Measurements from ENCODE around the gene MELTF. TPM values are rescaled to one million over a fixed set of nuclear protein-coding genes. Genes with fewer than 3 reads are reported as not detected.
A peak's percentile ranks its signal among the peaks of the same experiment; 100 is the strongest.

The MELTF gene
- total and polyA plus RNA-seq, 9 of the 15 experiments (the other 6 are each of a cell fraction or from before 2014, with no cell fraction given): 0.35 to 10.5 (median 4.5) TPM

DNA sequence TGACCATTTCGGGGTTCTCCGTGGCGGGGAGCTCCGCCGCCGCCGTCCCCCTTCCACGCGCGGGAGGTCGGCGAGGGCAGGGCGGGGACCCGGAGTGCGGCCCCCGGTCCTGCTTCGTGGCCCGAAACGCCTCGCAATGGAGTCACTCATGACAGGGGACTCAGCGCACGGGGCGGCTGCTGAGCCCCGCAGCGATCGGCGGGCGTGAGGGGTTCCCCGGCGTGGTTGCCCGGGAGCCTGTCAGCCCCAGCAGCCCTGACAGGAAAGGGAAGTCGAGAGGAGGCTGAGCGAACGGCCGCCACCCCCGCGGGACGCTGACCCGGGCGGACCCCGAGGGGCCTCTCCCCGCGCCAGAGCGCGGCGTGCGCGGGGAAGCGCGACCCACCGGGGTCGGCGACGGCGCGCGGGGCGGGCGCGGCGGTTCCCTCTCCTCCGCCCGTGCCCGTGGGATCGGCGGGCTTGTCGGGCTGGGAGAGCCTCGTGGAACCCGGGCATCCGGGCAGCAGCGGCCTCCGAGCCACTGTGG, 60.4 kb downstream of the MELTF start (continued):
- TF ChIP-seq, protein P1, sequence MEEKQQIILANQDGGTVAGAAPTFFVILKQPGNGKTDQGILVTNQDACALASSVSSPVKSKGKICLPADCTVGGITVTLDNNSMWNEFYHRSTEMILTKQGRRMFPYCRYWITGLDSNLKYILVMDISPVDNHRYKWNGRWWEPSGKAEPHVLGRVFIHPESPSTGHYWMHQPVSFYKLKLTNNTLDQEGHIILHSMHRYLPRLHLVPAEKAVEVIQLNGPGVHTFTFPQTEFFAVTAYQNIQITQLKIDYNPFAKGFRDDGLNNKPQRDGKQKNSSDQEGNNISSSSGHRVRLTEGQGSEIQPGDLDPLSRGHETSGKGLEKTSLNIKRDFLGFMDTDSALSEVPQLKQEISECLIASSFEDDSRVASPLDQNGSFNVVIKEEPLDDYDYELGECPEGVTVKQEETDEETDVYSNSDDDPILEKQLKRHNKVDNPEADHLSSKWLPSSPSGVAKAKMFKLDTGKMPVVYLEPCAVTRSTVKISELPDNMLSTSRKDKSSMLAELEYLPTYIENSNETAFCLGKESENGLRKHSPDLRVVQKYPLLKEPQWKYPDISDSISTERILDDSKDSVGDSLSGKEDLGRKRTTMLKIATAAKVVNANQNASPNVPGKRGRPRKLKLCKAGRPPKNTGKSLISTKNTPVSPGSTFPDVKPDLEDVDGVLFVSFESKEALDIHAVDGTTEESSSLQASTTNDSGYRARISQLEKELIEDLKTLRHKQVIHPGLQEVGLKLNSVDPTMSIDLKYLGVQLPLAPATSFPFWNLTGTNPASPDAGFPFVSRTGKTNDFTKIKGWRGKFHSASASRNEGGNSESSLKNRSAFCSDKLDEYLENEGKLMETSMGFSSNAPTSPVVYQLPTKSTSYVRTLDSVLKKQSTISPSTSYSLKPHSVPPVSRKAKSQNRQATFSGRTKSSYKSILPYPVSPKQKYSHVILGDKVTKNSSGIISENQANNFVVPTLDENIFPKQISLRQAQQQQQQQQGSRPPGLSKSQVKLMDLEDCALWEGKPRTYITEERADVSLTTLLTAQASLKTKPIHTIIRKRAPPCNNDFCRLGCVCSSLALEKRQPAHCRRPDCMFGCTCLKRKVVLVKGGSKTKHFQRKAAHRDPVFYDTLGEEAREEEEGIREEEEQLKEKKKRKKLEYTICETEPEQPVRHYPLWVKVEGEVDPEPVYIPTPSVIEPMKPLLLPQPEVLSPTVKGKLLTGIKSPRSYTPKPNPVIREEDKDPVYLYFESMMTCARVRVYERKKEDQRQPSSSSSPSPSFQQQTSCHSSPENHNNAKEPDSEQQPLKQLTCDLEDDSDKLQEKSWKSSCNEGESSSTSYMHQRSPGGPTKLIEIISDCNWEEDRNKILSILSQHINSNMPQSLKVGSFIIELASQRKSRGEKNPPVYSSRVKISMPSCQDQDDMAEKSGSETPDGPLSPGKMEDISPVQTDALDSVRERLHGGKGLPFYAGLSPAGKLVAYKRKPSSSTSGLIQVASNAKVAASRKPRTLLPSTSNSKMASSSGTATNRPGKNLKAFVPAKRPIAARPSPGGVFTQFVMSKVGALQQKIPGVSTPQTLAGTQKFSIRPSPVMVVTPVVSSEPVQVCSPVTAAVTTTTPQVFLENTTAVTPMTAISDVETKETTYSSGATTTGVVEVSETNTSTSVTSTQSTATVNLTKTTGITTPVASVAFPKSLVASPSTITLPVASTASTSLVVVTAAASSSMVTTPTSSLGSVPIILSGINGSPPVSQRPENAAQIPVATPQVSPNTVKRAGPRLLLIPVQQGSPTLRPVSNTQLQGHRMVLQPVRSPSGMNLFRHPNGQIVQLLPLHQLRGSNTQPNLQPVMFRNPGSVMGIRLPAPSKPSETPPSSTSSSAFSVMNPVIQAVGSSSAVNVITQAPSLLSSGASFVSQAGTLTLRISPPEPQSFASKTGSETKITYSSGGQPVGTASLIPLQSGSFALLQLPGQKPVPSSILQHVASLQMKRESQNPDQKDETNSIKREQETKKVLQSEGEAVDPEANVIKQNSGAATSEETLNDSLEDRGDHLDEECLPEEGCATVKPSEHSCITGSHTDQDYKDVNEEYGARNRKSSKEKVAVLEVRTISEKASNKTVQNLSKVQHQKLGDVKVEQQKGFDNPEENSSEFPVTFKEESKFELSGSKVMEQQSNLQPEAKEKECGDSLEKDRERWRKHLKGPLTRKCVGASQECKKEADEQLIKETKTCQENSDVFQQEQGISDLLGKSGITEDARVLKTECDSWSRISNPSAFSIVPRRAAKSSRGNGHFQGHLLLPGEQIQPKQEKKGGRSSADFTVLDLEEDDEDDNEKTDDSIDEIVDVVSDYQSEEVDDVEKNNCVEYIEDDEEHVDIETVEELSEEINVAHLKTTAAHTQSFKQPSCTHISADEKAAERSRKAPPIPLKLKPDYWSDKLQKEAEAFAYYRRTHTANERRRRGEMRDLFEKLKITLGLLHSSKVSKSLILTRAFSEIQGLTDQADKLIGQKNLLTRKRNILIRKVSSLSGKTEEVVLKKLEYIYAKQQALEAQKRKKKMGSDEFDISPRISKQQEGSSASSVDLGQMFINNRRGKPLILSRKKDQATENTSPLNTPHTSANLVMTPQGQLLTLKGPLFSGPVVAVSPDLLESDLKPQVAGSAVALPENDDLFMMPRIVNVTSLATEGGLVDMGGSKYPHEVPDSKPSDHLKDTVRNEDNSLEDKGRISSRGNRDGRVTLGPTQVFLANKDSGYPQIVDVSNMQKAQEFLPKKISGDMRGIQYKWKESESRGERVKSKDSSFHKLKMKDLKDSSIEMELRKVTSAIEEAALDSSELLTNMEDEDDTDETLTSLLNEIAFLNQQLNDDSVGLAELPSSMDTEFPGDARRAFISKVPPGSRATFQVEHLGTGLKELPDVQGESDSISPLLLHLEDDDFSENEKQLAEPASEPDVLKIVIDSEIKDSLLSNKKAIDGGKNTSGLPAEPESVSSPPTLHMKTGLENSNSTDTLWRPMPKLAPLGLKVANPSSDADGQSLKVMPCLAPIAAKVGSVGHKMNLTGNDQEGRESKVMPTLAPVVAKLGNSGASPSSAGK (IDR thresholded peaks at IDR 0.05): peak; percentile 81
- TF ChIP-seq EZH2 (IDR thresholded peaks at IDR 0.05; ENCODE audit: borderline replicate concordance, low read depth, low read length) (no peak), SRSF3 (IDR thresholded peaks at IDR 0.05; ENCODE audit: insufficient read depth, low read length) (0 out of 2 replicates have a peak, but pooled peaks have one; percentile 44), MEF2A (IDR thresholded peaks at IDR 0.05; ENCODE audit: control insufficient read depth, low read depth, low read length) (no peak), HCFC1 (IDR thresholded peaks at IDR 0.05; ENCODE audit: low read depth, low read length) (no peak), SIN3A (IDR thresholded peaks at IDR 0.05; ENCODE audit: borderline replicate concordance in 2 of 2, control insufficient read depth in 1 of 2, low read depth in 2 of 2, low read length in 2 of 2) (no peak), IFI16 (CRISPR knock-in tag; IDR thresholded peaks at IDR 0.05) (0 out of 2 replicates have a peak, but pooled peaks have one; percentile 33), RB1 (IDR thresholded peaks at IDR 0.05; ENCODE audit: low read depth) (no peak), RUNX1 (IDR thresholded peaks at IDR 0.05; ENCODE audit: low read depth) (no peak), POU5F1 (IDR thresholded peaks at IDR 0.05; ENCODE audit: borderline replicate concordance, low read depth, low read length, partially characterized antibody) (no peak), NELFE (IDR thresholded peaks at IDR 0.05; ENCODE audit: insufficient read depth, insufficient read length) (no peak), FOXJ3 (CRISPR knock-in tag; IDR thresholded peaks at IDR 0.05) (no peak), BRF1 (IDR thresholded peaks at IDR 0.05; ENCODE audit: borderline replicate concordance, extremely low read depth, insufficient read length) (no peak)
- TF ChIP-seq, protein P2, sequence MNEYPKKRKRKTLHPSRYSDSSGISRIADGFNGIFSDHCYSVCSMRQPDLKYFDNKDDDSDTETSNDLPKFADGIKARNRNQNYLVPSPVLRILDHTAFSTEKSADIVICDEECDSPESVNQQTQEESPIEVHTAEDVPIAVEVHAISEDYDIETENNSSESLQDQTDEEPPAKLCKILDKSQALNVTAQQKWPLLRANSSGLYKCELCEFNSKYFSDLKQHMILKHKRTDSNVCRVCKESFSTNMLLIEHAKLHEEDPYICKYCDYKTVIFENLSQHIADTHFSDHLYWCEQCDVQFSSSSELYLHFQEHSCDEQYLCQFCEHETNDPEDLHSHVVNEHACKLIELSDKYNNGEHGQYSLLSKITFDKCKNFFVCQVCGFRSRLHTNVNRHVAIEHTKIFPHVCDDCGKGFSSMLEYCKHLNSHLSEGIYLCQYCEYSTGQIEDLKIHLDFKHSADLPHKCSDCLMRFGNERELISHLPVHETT (CRISPR knock-in tag; conservative IDR thresholded peaks at IDR 0.05 in 1 of 2, IDR thresholded peaks at IDR 0.05 in 1 of 2): peak in 1 of 2 experiments; percentile 86; a peak in 2 of 4 replicates

Data from K562 (cell line).